HL-60 (cell line): Measurements from ENCODE around the gene CFAP68.

Source experiments
- DNase-seq, 2 experiments: peaks; one replicate each; pipeline ENCODE4 v3.0.0-alpha.2; 2010 to 2020; ENCODE audit warnings: low read depth in 1 of 2, low spot score in 1 of 2
- H3K27ac ChIP-seq: fragments of 250-450 bp; sonication (Bioruptor Pico); replicated peaks from 2 replicates; pipeline ENCODE4 v1.5.1; 2020; ENCODE audit warnings: mild to moderate bottlenecking, moderate library complexity
- H3K27me3 ChIP-seq: fragments of 250-450 bp; sonication (Bioruptor Pico); 2 replicates; pipeline ENCODE4 v1.5.1; 2021; ENCODE audit warnings: mild to moderate bottlenecking, moderate library complexity; ENCODE audit not compliant: insufficient read depth, poor library complexity, severe bottlenecking
- H3K4me3 ChIP-seq: replicated peaks from 2 replicates; pipeline ENCODE4 v1.5.1; 2011; ENCODE audit warnings: mild to moderate bottlenecking, control low read depth, low read length; ENCODE audit not compliant: insufficient read depth
- CTCF ChIP-seq: IDR thresholded peaks from one replicate; pipeline ENCODE4 v1.5.1; 2011; ENCODE audit warnings: low read length, control low read depth, inconsistent platforms; ENCODE audit not compliant: insufficient read depth
- GABPA ChIP-seq: IDR thresholded peaks from 2 replicates; pipeline ENCODE4 v1.6.1; 2012; ENCODE audit warnings: low read depth
- POLR2AphosphoS5 ChIP-seq: IDR thresholded peaks from 2 replicates; pipeline ENCODE4 v1.6.1; 2012; ENCODE audit warnings: low read depth
- REST ChIP-seq: IDR thresholded peaks from 2 replicates; pipeline ENCODE4 v1.6.1; 2012; ENCODE audit warnings: low read depth; ENCODE audit not compliant: insufficient replicate concordance
- SPI1 ChIP-seq: IDR thresholded peaks from 2 replicates; pipeline ENCODE4 v1.6.1; 2012; ENCODE audit warnings: low read depth, mild to moderate bottlenecking, borderline replicate concordance

CFAP68 gene

DNA sequence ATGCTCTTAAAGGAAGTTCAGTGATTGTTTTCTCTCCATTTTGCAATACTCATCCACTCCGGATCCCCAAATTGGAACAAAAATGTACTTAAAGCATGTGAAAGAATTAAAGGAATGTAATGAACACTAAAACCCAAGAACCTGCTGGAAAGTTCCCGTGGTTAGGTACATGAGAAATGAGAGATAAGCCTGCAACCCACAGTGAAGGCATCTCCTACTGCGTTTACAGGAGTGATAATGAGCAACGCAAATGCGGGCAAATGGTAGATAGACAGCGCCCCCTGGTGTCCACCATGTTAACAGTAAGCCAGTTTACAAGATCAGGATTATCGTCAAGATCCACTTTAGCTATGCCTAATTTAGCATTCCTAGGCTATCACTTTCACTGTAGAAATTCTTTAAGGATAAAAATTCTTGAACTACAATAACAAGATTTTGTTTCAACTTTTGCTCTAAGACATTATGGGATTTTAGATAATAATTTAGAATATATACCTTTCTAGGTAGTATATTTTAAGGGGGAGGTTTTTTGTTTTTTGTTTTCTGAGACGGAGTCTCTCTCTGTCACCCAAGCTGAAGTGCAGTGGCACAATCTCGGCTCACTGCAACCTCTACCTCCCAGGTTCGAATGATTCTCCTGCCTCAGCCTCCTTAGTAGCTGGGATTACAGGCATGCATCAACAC is 37.8 kb upstream of the CFAP68 start:
- TF ChIP-seq REST, result no peak
- peak; percentile 76 for TF ChIP-seq CTCF
- peak; percentile 33 to 86 for DNase-seq
- Histone ChIP-seq H3K4me3 (no peak overlapping the region), H3K27ac (no peak overlapping the region), H3K27me3 (no peaks in the 10 kb centered on the region)

DNA sequence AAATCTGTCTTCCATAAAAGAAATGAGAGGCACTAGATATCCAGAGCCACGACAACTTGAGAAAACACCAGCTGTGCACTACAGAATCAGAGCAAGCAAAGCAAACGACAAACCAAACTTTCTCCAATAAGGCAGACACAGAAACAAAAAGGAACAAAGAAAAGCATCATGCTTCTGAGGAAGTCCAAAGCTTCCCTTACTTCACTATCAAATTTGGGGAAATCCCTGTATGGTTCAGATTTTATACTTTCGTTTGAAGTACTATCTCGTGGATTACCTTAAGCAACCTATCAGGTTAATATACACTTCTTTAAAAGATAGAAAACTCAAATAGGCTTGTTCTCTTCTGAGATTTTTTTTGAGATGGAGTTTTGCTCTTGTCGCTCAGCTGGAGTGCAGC is 35.7 kb upstream of the CFAP68 start:
- Histone ChIP-seq H3K27me3 (no peaks in the 10 kb centered on the region), H3K4me3 (no peak overlapping the region), H3K27ac (no peak overlapping the region)
- DNase-seq, result no peak
- TF ChIP-seq CTCF (no peak), SPI1 (no peak), REST (no peak), GABPA (no peak), POLR2AphosphoS5 (no peak)

GRCh38 chr11:111845276-111846028 is 33.9 kb upstream of the CFAP68 start:
- TF ChIP-seq POLR2AphosphoS5 (peak; percentile 64), REST (no peak), CTCF (no peak), SPI1 (no peak)
- Histone ChIP-seq H3K27ac (peak overlapping the region; percentile 24), H3K27me3 (no peaks in the 10 kb centered on the region), H3K4me3 (no peak overlapping the region)
- DNase-seq, result peak; percentile 57 to 90
